Myocyte (in vitro differentiated cells): ENCODE data around the gene KBTBD12. TPM values are rescaled to one million over a fixed set of nuclear protein-coding genes. Genes with fewer than 3 reads are reported as not detected.
A peak's percentile ranks its signal among the peaks of the same experiment; 100 is the strongest.

Experiments
- DNase-seq: peaks from one replicate; pipeline ENCODE4 v3.0.0-alpha.2; 2012; ENCODE audit warnings: low read depth
- total RNA-seq: library from RNA; depleted of rRNA; stranded (reverse); fragments of >200 nt; gene quantifications from 2 replicates; pipeline ENCODE4 v1.2.3, GENCODE V29; 2014

The KBTBD12 gene
- total RNA-seq, 1 donor from 2014 or later: 0.64 TPM

GRCh38 chr3:127984241-127984975 lies 69.4 kb downstream of the KBTBD12 start:
- DNase-seq: no peak

GRCh38 chr3:127985216-127985615 lies 70.2 kb downstream of the KBTBD12 start:
- DNase-seq: no peak

- no peak for DNase-seq
These were observed 70.7 kb downstream of the KBTBD12 start for GRCh38 chr3:127985655-127986225.

- DNase-seq: no peak
These were observed 71.8 kb downstream of the KBTBD12 start for GRCh38 chr3:127986803-127987202.

- DNase-seq: peak; percentile 31
These were observed 72.4 kb downstream of the KBTBD12 start for GRCh38 chr3:127987309-127987995.

- DNase-seq: no peak
These were observed 73.9 kb downstream of the KBTBD12 start for GRCh38 chr3:127988770-127989557.

GRCh38 chr3:127990051-127990450 lies 75.0 kb downstream of the KBTBD12 start:
- peak; percentile 44 for DNase-seq

- DNase-seq: no peak
These were observed 75.4 kb downstream of the KBTBD12 start for GRCh38 chr3:127990461-127990860.

GRCh38 chr3:127991251-127991650 lies 76.2 kb downstream of the KBTBD12 start:
- DNase-seq: no peak

GRCh38 chr3:127991681-127992080 lies 76.6 kb downstream of the KBTBD12 start:
- DNase-seq: no peak

- DNase-seq: no peak
These were observed 77.1 kb downstream of the KBTBD12 start for GRCh38 chr3:127992127-127992526.

GRCh38 chr3:127994011-127994410 lies 79.0 kb downstream of the KBTBD12 start:
- DNase-seq: no peak

GRCh38 chr3:127997016-127997415 lies 82.0 kb downstream of the KBTBD12 start:
- DNase-seq: no peak

- peak; percentile 81 for DNase-seq
These were observed 82.9 kb downstream of the KBTBD12 start for GRCh38 chr3:127997961-127998360.

- DNase-seq: no peak
These were observed 83.6 kb downstream of the KBTBD12 start for GRCh38 chr3:127998596-127998995.

- DNase-seq: no peak
These were observed 84.6 kb downstream of the KBTBD12 start for GRCh38 chr3:127999509-128000106.

- DNase-seq: no peak
These were observed 86.5 kb downstream of the KBTBD12 start for GRCh38 chr3:128001576-128001975.

GRCh38 chr3:128004661-128005060 lies 89.6 kb downstream of the KBTBD12 start:
- peak; percentile 7 for DNase-seq

GRCh38 chr3:128006061-128007032 lies 91.3 kb downstream of the KBTBD12 start:
- no peak for DNase-seq

GRCh38 chr3:128007033-128007424 lies 92.0 kb downstream of the KBTBD12 start:
- DNase-seq: peak; percentile 11
